ENCODE results near the gene POLA2.

Gene POLA2

DNA sequence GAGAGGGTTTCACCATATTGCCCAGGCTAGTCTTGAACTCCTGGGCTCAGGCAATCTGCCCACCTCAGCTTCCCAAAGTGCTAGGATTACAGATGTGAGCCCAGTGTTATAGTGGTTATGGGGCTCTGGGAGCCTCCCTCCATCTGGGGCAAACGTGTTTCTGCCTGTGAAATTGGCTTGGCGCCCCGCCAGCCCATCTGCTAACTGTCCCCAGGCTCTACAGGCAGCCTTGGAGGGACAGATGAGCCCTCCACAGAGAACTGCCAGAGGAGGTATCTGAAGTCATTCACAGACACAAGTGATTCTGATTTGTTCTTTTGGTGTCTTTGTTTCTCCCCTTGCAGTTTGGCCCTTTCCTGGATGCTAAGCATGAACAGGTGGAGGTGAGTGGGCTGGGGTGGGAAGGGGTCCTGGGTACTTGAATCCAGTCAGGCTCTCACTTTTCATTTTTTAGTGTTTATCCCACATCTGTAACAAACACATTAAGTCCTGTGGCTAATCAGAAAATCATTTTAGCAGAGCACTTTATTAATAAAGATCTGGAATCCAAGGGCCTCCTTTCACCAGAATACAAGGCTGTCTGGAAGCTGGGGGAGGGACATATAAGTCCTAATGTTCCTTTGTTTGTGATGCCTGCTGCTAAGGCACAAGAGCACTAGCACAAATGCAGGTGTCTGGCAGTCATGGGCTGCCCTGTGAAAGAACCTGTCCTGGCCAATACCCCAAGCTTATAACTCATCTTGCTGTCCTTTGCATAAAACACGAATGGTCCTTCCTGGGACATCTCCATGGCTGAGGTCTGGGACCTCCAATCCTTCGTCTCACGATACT, 27.2 kb downstream of the POLA2 start:
- DNase-seq = no peak

DNA sequence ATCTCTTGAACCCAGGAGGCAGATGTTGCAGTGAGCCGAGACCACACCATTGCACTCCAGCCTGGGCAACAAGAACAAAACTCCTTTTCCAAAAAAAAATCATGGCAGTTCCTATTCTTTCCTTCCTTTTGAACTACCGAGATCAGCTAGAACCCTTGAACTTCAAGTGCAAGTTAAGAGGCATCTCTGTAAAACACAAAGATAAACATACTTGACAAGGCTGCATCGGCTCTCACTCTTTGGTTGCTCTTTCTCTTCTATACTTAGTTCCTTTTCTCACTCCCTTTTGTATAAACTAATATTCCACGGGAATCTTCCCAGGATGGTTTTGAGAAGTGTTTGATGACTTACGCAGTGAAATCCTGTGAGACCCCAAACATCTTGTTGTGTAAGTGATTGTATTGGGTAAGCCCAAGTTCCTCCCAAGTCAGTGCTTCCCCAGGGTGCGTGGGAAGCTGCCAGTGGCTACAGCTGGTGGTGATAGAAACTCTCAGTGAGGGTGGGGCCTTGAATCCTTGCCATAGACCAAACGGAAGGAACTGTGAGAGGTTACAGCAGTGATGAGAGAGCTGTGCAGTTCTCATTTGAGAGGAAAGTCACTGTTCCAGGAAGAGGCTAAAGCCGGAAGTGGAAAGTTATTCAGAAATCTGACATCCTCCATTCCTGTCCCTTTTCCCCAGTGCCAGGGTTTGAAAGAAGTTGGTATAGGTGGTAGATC, 28.8 kb downstream of the POLA2 start:
- DNase-seq = no peak

DNA sequence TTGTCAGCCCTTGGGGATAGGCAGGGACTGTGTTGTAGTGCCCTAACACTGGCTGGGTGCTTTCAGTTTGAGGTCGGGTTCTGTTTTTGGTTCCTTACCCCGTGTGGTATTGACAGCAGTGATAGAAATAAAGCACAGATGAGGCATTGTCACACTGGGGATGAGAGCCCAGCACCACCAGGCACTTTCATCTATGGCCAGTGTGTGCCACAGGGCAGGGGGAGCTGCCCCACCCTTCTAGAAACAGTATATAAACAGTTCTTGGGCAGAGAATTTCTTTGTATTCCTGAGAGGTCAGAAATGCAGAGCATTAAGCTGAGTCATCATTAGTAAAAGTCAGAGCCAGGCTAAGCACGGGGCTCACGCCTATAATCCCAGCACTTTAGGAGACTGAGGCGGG, 29.9 kb downstream of the POLA2 start:
- no peak for DNase-seq

DNA sequence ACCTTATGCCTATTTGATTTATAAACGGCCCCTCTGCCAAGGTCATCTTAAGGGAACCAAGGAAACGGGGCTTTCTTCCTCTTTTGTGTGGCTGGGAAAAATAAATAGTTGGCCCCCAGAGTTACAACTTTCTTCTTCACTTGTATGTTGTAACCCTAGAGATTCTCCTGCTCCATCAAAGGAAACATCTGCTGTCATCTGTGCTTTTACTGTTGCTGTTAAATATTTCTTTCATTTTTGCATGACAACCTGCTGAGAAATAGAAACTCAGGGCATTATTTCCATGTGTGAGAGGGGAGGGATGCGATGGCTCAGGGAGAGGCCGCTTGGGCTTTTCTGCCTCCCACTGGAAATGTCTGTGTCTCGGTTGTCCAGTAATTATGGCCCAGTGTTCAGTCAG, 31.1 kb downstream of the POLA2 start:
- no peak for DNase-seq

DNA sequence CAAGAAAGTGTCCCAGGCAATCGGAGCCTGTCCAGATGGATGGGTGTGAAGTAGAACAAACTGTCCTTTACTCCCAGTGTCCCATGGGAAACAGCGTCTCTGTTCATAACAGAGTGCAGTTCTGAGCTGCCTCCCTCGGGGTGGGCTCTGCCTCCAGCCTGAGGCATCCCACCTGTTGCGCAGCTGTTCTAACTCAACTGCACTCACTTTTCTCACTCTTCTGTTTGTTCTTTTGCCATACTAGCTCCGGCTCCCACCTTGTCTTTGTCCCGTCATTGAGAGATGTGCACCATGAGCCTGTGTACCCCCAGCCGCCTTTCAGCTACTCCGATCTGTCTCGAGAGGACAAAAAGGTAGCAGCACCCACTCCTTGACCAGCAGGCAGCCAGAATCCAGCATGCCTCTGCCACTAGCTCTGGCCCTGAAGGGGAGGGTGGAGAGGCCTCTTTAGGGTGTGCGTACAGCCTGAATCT, 32.2 kb downstream of the POLA2 start:
- no peak for DNase-seq

DNA sequence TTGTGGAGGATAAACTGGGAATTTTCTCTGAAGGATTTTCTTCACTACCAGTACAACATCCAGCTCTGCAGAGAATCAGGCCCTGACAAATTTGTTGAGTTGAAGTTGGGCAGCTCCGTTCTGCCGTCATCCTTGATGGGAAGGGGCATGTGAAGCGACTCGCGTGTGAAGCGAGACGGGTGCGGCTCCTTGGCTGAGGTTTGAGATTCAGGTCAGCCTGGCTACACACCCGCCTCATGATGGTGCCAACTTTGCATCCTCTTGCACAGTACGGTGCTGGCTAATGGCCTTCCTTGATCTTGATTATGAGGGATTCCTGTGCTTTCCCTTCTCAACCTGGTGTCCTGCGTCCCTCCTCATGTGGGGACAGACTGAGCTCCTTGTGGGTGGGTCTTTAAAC, 33.2 kb downstream of the POLA2 start:
- DNase-seq = no peak

DNA sequence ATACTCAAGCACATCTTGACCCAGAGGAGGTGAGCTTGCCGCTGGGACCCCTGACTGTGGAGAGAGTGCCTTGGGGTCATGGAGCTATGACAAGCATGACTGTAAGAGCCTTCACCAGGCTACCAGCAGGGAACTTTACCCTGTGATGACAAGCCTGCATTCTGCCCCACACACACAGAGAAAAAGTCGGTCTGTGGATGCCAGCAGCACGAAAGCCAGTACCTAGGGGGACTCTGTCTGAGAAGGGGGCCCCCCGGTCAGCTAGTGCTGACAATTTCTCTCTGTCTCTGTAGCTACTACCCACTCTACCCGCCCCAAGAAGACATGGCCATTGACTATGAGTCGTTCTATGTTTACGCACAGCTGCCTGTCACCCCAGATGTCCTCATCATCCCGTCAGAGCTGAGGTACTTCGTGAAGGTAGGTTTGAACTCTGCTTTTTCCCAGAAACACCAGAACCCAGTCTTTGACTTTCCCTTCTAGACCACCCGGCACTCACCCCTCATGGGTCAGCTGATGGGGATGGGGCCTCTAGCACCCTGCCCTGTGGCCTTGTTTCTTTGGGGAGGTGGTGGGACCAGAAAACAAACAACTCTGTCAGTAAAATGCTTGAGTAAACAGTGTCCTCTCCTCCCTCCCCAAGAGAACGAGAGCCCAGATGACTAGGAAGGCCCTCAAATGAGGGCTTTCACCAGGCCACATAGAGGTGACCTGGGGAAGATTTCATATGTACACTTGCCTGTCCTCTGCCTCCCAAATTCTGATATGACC, 34.0 kb downstream of the POLA2 start:
- DNase-seq = no peak

DNA sequence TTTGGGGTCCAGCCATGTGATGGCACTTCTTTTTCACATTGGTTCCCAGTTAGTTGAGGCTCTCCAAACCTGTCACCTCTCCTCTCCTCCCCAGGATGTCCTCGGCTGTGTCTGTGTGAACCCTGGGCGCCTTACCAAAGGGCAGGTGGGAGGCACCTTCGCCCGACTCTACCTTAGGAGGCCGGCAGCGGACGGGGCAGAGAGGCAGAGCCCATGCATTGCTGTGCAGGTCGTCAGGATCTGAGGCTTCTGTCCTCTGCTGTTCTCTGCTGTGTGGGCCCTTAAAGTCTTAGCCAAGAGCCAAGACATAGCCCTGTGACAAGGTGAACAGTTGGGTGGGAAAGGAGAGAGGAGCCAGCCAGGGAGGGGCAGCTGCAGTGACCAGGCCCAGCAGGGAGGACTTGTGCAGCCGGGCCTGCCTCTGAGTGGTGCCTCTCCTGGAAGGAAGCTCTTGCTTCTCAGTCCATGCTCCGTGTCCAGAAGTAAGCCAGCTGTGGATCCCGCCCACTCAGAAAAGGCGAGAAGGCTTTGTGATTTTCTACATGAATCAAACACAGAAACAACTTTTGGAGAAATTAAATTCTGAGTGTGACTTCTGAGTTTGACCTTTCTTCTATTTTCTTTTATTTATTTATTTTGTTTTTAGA, 35.4 kb downstream of the POLA2 start:
- DNase-seq = no peak

DNA sequence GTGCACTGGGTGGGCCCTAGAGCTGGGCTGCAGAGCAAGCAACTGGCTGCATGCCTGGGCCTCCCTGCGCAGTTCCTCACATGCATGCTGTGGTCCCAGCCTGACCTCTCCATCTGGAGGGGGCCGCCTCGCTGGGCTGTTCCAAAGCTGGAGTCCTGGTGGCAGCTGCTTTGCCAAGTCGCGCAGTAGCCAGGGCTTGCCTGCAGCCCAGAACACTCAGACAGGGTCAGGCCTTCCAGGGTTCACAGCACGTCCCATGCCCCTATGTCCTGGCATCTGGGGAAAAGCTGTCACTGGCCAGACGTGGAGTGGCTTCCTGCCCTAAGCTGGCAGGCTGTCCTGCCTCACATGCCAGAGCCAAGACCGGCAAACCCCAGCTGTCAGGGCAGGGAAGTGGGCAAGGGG, 36.4 kb downstream of the POLA2 start:
- DNase-seq = no peak

DNA sequence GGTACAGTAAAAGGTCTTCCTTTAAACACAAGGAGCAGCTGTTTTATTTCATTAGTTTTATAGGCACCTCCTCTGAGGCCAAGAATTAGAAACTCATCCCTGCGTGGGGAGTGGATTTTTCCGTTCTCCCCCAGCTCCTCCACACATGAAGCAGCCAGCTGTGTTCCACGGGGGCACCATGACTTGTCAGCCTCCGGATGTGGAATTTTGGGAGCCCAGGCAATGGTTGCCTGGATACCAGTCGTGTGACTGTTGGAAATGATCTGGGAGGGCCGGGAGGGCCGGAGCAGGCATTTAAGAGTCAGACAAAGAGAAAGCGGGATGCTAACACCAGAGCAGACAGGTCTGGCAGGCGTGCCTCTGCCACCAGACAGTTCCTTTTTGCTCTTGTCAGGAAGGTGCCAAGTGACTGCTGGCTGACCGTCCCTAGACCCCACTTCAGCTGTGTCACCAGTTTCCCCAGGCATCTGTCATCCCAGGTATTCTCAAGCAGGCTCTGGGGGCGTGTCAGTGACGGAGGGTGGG, 37.0 kb downstream of the POLA2 start:
- DNase-seq = no peak

DNA sequence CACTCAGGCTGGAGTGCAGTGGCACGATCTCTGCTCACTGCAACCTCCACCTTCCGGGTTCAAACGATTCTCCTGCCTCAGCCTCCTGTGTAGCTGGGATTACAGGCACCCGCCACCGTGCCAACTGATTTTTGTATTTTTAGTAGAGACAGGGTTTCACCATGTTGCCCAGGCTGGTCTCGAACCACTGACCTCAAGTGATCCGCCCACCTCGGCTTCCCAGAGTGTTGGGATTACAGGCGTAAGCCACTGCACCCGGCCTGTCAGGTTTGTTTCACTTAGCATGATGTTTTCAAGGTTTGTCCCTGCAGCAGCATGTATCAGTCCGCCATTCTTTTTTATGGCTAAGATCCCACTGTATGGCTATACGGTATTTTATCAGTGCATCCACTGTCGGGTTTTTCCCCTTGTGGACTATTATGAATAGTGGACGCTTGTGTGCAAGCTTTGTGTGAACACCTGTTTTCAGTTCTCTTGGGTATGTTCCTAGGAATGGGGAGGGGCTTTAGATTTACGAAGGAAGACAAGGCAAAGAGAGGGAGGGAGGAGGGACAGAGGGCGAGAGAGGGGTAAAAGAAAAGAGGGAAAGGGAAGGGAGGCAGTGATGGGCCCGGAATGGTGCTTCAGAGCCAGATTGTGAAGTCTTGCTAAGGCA, 39.0 kb downstream of the POLA2 start:
- DNase-seq = no peak

DNA sequence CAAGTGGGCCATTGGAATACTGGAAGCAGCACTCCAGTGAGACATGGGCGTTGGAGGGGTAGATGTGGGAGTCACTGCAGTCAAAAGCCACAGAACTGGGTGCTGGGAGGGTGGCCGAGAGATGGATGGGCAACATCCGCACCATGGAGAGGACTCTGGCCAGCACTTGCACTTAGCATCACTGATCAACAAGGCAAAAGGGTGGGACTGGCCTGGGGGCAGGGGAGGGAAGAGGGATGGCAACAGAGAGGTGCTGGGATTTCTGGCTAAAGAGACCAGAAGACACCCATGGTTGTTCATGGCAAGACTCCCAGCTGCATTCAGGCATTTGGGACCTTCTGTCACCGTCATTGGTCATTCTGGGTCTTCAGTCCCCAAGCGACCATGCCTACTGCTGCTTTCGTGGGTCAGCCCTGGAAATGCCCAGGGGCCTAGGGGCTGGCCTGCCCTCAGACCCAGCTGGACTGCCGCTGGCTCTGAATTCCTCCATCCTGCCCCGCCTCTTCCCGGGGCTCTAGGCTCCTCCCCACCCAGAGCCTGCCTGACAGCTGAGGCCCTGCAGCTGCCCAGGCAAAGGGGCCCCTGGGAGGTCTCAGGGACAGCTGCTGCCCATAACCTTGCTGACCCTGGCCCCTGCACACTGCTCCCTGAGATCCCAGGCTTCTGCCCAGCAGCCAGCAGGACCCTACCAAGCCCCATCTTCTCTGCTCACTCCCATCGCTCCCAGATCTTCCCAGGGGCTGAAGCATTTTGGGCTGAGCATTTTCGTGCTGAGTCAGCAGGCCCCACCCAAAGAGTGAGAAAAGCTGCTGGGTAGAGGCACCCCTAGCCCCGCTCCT, 39.9 kb downstream of the POLA2 start:
- no peak for DNase-seq

DNA sequence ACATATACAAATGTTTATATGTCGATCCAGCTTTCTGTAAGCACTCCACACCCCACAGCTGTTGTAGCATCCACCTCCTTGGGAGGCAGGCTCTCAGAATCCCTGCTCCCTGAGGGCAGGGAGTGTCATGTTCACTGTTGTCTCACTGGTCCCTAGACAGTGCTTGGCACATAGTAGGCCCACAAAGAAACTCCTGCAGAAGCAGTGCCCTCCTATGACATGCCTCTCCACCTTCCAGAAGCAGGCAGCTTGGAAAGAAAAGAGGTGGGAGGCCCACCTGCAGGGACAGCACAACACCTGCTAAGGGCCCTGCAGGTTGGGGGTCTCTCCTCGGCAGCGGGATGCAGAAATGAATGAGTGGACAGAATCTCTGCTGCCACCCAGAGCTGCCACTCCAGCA, 41.8 kb downstream of the POLA2 start:
- DNase-seq = no peak

DNA sequence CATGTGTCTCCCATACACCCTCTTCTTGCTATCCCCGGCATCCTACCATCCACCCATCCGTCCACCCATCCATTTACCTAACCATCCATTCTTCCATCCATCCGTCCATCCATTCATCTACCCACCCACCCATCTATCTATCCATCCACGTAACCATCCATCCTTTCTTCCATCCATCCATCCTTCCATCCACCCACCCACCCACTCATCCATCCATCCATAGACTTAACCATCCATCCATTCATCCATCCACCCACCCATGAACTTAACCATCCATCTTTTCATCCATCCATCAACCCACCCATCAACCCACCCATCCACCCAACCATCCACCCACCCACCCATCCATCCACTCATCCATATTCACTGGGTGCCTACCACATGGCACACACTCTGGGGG, 42.3 kb downstream of the POLA2 start:
- DNase-seq = no peak

DNA sequence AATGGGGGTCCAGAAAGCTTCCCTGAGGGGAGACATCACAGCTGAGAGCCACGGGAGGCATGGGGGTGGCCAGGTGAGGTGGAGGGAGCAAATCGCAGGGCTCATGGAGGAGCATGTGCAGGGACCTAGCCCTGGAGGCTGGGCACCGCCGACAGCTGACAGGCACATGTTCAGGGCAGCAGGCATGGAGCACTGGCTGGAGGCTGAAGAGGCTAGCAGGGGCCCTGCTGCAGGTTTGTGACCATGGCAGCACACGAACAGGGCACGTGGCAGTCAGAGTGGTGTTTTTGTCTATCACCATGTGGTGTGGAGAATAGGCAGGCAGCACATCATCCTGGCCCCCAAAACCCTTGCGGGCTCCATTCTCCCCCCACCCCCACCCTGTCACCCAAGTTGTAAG, 42.9 kb downstream of the POLA2 start:
- DNase-seq = no peak

DNA sequence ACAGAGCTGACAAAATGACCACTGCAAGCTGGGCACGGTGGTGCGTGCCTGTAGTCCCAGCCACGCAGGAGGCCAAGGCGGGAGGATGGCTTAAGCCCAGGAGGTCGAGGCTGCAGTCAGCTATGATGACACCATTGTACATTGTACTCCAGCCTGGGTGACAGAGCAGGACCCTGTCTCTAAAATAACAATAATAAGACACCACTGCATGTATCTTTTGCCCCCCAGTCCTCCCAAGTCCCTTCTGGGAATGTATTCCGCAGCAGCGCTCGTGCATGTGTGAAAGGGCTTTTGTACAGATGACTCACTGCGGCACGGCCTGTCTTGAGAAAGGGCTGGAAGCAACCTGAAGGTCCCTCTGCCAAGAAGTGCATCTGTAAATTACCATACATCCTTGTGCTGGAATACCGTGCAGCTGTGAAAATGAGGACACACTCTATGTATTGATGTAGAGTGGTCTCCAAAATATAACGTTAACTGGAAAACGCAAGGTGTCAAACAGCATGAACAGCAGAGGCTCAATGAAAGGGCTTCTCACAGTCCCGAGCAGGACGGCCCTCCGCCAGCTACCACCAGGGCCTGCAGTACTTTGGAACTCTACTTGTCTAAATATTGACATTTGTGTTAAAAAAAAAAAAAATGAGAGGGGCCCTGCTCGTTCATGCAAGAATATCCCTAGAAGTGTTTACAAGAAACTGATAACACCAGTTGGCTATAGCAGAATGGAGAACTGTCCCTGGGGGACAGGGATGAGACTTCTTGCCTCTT, 43.9 kb downstream of the POLA2 start:
- DNase-seq = no peak

DNA sequence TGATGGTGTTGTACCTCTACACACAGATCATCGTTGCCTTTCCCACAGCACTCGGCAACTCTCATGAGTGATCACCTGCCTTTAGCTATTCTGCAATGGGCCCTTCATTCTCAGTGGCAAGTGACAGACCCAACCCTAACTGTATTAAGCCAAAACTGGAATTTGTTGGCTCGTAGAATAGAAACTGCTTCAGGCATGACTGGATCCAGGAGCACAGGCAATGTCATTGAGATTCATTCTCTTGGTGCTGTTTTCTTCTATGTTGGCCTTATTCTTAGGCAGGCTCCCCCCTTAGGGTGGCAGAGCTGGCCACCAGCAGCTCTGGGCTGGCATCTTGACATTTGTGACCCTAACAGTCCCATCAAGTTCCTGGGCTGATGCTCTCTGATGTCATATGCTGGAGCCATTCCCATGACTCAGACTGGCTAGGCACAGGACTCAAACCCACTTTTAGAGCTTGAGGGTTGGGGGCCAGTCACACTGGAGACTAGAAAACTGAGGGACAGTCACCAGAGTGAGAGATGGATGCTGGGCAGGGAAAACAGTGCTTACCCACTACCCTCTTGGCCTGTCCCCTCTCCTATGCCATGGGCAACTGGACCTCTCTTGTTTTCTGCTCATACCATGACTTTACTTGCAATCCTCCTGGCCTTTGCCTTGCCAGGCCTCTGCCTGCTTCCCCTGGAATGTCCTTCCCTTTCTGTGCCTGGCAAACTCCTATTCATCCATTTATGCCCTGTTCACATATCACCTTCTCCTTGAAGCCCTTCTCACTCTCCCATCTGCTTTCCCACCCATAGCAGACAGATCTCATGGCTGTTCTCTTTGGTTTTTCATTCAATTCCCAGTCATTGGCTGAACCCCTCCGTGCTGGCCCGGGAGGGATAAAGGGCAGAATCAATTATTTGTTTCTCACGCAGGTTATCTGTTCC, 45.8 kb downstream of the POLA2 start:
- DNase-seq = no peak

DNA sequence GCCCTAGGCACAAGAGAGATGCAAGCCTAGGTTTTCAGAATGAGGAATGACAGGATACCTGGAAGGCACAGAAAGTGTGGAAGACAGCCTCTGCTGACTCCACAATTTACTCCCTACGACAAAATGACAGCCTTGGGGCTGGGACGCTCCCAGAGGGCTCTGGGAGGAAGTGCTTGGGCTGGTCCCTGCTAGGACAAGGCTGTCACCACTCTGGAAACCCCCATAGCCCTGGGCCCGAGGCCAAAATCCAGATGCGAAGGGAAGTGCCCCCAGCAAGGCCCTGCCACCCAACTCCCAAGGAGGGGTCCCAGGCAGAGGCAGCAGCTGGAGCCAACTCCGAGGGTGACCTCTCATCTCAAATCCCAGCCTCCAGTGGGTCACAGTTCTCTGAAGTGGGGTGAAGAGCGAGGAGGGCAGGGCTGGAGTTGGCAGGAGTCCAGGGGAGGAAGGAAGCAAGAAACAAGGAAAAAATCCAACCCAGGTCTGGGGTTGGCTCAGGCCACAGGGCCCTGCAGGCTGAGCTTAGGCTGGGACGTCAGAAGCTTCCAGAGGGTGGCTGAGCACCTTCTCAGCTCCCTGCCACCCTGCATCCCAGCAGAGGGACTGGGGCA, 46.6 kb downstream of the POLA2 start:
- DNase-seq = no peak

DNA sequence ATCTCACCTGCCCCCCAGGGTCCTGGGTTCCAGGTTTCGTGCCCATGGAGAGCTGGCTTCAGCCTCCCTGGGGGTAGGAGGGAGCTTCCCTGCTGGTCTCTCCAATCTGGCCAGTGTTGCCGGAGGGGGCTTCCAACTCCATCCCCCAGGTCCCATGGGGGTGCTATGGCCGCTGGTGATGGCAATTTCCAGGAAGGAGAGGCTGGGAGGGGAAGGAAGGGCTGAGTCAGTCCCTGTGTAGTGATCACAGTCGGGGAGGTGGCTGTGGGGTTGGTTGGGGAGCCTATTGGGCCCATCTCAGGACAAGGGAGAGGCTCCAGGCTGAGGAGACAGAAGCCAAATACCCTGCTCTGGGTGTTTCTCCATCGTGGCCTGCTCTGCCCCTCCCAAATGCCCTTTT, 47.2 kb downstream of the POLA2 start:
- no peak for DNase-seq

Data from NCI-H2029 treated with DMSO at 0.1 percent for 48 hours (cell line).